ENCODE data around the gene AMIGO3. TPM values are rescaled to one million over a fixed set of nuclear protein-coding genes. Genes with fewer than 3 reads are reported as not detected.

Gene AMIGO3
- total RNA-seq, 1 experiment from 2014 or later = 1.0 TPM

DNA sequence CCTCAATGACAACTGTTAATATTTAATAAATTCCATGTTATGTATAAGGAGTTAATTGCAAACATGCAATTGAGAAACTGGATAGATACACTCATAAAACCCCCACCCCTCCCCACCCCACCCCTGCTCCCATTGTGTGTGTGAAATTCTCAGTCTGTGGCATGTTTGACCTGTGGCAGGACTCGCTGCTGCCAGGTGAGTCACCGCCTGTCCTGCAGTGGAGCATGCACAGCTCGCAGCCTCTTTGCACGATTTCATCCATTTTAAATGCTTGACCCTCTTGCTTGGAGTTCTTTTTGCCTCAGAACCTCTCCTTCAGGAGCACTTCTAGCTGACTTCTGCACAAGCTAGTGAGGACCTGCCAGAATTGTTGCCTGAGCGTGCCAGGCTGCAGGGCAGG, 50.6 kb downstream of the AMIGO3 start:
- peak; percentile 45 to 50 for DNase-seq
- Histone ChIP-seq H3K27ac (no peak overlapping the region), H3K9me2 (ENCODE audit: insufficient read depth) (no peaks in the 10 kb centered on the region), H3K27me3 (ENCODE audit: insufficient read depth, low read depth) (no peaks in the 10 kb centered on the region), H3K9me3 (ENCODE audit: insufficient read depth, low read depth) (no peaks in the 10 kb centered on the region), H3F3A (ENCODE audit: insufficient read depth, low read depth) (peaks cover 19% of the 10 kb centered on the region), H3K79me2 (ENCODE audit: low read depth) (peaks cover 6% of the 10 kb centered on the region; the same call in 1 of the 2 replicates), H3K4me3 (no peak overlapping the region), H3K4me2 (0 out of 2 replicates have a peak overlapping the region, but pooled peaks have one; percentile 40), H4K20me1 (ENCODE audit: insufficient read depth) (peaks cover 7% of the 10 kb centered on the region; the same call in 1 of the 2 replicates), H2AFZ (no peak overlapping the region), H3K4me1 (replicated peaks; ENCODE audit: insufficient read depth) (peaks cover 21% of the 10 kb centered on the region), H3K36me3 (ENCODE audit: low read depth) (no peaks in the 10 kb centered on the region)
- ChIA-PET CTCF (interaction anchor here (0.8 to 1.4 kb wide), 2 partner anchors 129 to 132 kb away, joined by 3 to 9 read pairs; no protein-coding TSS in a partner anchor), POLR2A (ENCODE audit: unreplicated experiment) (interaction anchor here (0.5 kb wide), 1 partner anchor 219 kb away, joined by 4 read pairs; no protein-coding TSS in a partner anchor)
- no TSS peak for BruUV-seq (replicated peaks)
- intact Hi-C loops (cut with micrococcal nuclease; ENCODE audit: unreplicated experiment) = no loop called here
- TF ChIP-seq, protein P1, sequence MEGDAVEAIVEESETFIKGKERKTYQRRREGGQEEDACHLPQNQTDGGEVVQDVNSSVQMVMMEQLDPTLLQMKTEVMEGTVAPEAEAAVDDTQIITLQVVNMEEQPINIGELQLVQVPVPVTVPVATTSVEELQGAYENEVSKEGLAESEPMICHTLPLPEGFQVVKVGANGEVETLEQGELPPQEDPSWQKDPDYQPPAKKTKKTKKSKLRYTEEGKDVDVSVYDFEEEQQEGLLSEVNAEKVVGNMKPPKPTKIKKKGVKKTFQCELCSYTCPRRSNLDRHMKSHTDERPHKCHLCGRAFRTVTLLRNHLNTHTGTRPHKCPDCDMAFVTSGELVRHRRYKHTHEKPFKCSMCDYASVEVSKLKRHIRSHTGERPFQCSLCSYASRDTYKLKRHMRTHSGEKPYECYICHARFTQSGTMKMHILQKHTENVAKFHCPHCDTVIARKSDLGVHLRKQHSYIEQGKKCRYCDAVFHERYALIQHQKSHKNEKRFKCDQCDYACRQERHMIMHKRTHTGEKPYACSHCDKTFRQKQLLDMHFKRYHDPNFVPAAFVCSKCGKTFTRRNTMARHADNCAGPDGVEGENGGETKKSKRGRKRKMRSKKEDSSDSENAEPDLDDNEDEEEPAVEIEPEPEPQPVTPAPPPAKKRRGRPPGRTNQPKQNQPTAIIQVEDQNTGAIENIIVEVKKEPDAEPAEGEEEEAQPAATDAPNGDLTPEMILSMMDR (conservative IDR thresholded peaks at IDR 0.05) = no peak
- TF ChIP-seq EZH2 (IDR thresholded peaks at IDR 0.05; ENCODE audit: low read depth) = no peak

DNA sequence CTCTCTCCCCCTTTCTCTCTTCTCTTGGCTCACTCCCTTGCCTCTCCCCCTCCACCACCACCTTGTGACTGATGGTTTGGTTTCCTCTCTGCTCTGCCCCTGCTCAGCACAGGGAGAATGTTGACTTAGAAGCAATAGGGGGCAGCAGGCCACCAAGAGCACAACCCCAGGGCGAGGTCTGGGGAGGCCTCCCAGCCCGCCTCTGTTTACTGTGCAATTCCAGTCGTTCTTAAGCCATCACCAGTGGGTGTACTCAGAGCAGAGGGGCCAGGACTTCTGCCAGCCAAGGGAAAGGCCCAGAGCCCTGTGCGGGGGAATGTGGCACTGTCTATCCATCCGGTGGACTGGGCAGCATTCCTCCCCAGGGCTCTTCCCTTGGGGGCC, 51.1 kb downstream of the AMIGO3 start:
- 0 out of 2 replicates have a peak overlapping the region, but pooled peaks have one; percentile 40 for H3K4me2 ChIP-seq
- peaks cover 21% of the 10 kb centered on the region for H3K4me1 ChIP-seq (replicated peaks; ENCODE audit: insufficient read depth)
- H3K36me3 ChIP-seq (ENCODE audit: low read depth) = no peaks in the 10 kb centered on the region
- no peaks in the 10 kb centered on the region for H3K27me3 ChIP-seq (ENCODE audit: insufficient read depth, low read depth)
- peaks cover 17% of the 10 kb centered on the region for H3F3A ChIP-seq (ENCODE audit: insufficient read depth, low read depth)
- no peak for TF ChIP-seq EZH2 (IDR thresholded peaks at IDR 0.05; ENCODE audit: low read depth)
- TF ChIP-seq, protein P1 (conservative IDR thresholded peaks at IDR 0.05) = no peak
- H3K9me3 ChIP-seq (ENCODE audit: insufficient read depth, low read depth) = no peaks in the 10 kb centered on the region
- CTCF ChIA-PET = interaction anchor here (1.4 kb wide), 1 partner anchor 128 kb away, joined by 9 read pairs; no protein-coding TSS in a partner anchor
- H2AFZ ChIP-seq = no peak overlapping the region
- H3K27ac ChIP-seq = no peak overlapping the region
- BruUV-seq (replicated peaks) = no TSS peak
- peaks cover 6% of the 10 kb centered on the region; the same call in 1 of the 2 replicates for H3K79me2 ChIP-seq (ENCODE audit: low read depth)
- peak in 1 of 2 experiments; percentile 33 for DNase-seq
- peaks cover 7% of the 10 kb centered on the region; the same call in 1 of the 2 replicates for H4K20me1 ChIP-seq (ENCODE audit: insufficient read depth)
- H3K4me3 ChIP-seq = no peak overlapping the region
- POLR2A ChIA-PET (ENCODE audit: unreplicated experiment) = no interaction called here
- intact Hi-C loops (cut with micrococcal nuclease; ENCODE audit: unreplicated experiment) = no loop called here
- no peaks in the 10 kb centered on the region for H3K9me2 ChIP-seq (ENCODE audit: insufficient read depth)

DNA sequence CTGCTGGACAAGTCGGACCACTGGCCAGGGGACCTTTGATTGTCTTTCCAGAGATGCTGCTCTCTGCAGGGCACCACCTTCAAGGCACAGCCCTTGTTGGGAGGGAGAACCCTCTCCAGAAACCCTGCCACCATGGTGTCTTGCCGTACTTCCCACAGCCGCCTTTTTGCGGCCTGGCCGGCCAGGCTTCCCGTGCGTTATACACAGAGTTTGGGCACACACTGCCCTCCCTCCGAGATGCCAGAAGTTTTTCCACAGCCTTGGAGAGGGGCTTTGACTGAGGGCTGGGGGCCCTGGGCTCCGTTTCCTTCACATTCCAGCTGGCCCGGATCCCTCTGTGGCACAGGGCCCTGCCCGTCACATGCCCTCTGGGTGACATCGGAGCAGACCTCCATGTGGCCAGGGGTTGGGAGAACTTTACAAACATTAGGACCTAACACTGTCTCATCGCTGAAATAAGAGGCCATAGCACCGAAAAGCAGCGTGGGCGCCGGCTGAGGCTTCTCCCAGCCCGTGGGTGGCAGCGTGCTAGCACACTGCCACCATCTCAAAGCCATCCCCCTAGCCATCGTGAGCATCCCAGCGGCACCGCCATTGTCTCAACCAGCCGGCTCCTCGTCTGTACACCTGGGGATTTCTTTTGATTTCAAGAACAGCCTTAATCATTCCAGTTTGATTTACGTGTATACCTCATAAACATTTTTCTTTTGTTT, 51.6 kb downstream of the AMIGO3 start:
- Histone ChIP-seq H3F3A (ENCODE audit: insufficient read depth, low read depth) (peaks cover 14% of the 10 kb centered on the region), H3K36me3 (ENCODE audit: low read depth) (no peaks in the 10 kb centered on the region), H3K79me2 (ENCODE audit: low read depth) (peaks cover 6% of the 10 kb centered on the region; the same call in 1 of the 2 replicates), H3K4me3 (no peak overlapping the region), H4K20me1 (ENCODE audit: insufficient read depth) (peaks cover 7% of the 10 kb centered on the region; the same call in 1 of the 2 replicates), H3K27me3 (ENCODE audit: insufficient read depth, low read depth) (no peaks in the 10 kb centered on the region), H2AFZ (no peak overlapping the region), H3K9me2 (ENCODE audit: insufficient read depth) (no peaks in the 10 kb centered on the region), H3K4me1 (replicated peaks; ENCODE audit: insufficient read depth) (peaks cover 21% of the 10 kb centered on the region), H3K27ac (no peak overlapping the region), H3K4me2 (no peak overlapping the region), H3K9me3 (ENCODE audit: insufficient read depth, low read depth) (no peaks in the 10 kb centered on the region)
- ChIA-PET CTCF (no interaction called here), POLR2A (ENCODE audit: unreplicated experiment) (no interaction called here)
- BruUV-seq (replicated peaks) = no TSS peak
- DNase-seq = no peak
- TF ChIP-seq, protein P1 (conservative IDR thresholded peaks at IDR 0.05) = no peak
- no peak for TF ChIP-seq EZH2 (IDR thresholded peaks at IDR 0.05; ENCODE audit: low read depth)
- intact Hi-C loops (cut with micrococcal nuclease; ENCODE audit: unreplicated experiment) = no loop called here

Other genes with a start within 250 kb of the AMIGO3 start
- gene DAG1, start 249.4 kb downstream of the AMIGO3 start, total RNA-seq (2021) = 156 and 206 TPM in 2 replicates
- 0.23 and 0.28 TPM in 2 replicates for gene BSN, start 165.2 kb downstream of the AMIGO3 start, total RNA-seq (2021)
- 131 TPM in 2 replicates for gene APEH, start 45.3 kb downstream of the AMIGO3 start, total RNA-seq (2021)
- gene MST1, start 30.2 kb downstream of the AMIGO3 start, total RNA-seq (2021) = 10.4 and 16.8 TPM in 2 replicates
- gene RNF123, start 30.1 kb downstream of the AMIGO3 start, total RNA-seq (2021) = 46.7 and 48.6 TPM in 2 replicates
- gene GMPPB, start 4.3 kb upstream of the AMIGO3 start, total RNA-seq (2021) = 20.4 and 24.2 TPM in 2 replicates
- 32.9 and 37.0 TPM in 2 replicates for gene IP6K1, start 66.9 kb upstream of the AMIGO3 start, total RNA-seq (2021)
- gene CDHR4, start 80.2 kb upstream of the AMIGO3 start, total RNA-seq (2021) = 2.0 and 3.5 TPM in 2 replicates
- 0.40 TPM in 1 of 2 replicates, not detected in the other for gene INKA1, start 83.6 kb upstream of the AMIGO3 start, total RNA-seq (2021)
- 48.6 and 56.5 TPM in 2 replicates for gene UBA7, start 94.3 kb upstream of the AMIGO3 start, total RNA-seq (2021)
- 18.1 and 20.6 TPM in 2 replicates for gene TRAIP, start 136.9 kb upstream of the AMIGO3 start, total RNA-seq (2021)
- not detected in 2 replicates for gene CAMKV, start 150.2 kb upstream of the AMIGO3 start, total RNA-seq (2021)
- gene MST1R, start 184.2 kb upstream of the AMIGO3 start, total RNA-seq (2021) = 84.3 and 98.3 TPM in 2 replicates
- 4.8 and 5.5 TPM in 2 replicates for gene MON1A, start 210.1 kb upstream of the AMIGO3 start, total RNA-seq (2021)
- 70.2 and 72.0 TPM in 2 replicates for gene RBM6, start 220.5 kb upstream of the AMIGO3 start, total RNA-seq (2021)